Naive thymus-derived CD4-positive, alpha-beta T cell (primary cell): ENCODE measurements around the gene PKD2. TPM values are rescaled to one million over a fixed set of nuclear protein-coding genes. Genes with fewer than 3 reads are reported as not detected.
"Not testable (repeated sequence)": the region's sequence is repeated elsewhere in the genome, so short reads cannot be mapped to it uniquely, and the experiment has no call there.

ENCODE experiments used
- ATAC-seq: fragments of 150-1000 bp; cut with Tn5 transposase; 2 replicates; pipeline ENCODE4 v1.10.0; 2021; ENCODE audit warnings: mild to moderate bottlenecking, moderate library complexity
- CTCF ChIA-PET: fragments of 350-600 bp; sonication (Branson Sonifier 250); formaldehyde crosslinking; loops from one replicate; lab custom pipeline; 2021; ENCODE audit warnings: antibody characterized with exemption; lab: Charles Lee
- POLR2A ChIA-PET: fragments of 350-600 bp; sonication (Branson Sonifier 250); formaldehyde crosslinking; loops from one replicate; lab custom pipeline; 2021; ENCODE audit warnings: antibody characterized with exemption, inconsistent platforms; lab: Charles Lee
- DNase-seq, 9 donors: peaks; one replicate each; pipeline versions ENCODE4 v3.0.0 to v3.0.0-alpha.2; 2020 to 2022; ENCODE audit warnings: mixed read lengths in 1 of 9
- H3K27ac ChIP-seq: one replicate; pipeline ENCODE4 v1.7.0; 2013; ENCODE audit warnings: mild to moderate bottlenecking, low read depth, low read length, moderate library complexity
- H3K27me3 ChIP-seq, 2 donors: one replicate each; pipeline ENCODE4 v1.7.0; 2013; ENCODE audit warnings: low read length in 2 of 2, mild to moderate bottlenecking in 2 of 2, moderate library complexity in 2 of 2; ENCODE audit not compliant: control insufficient read depth in 2 of 2, insufficient read depth in 2 of 2
- H3K36me3 ChIP-seq, 3 experiments: 1 replicate in 2 of 3; 2 replicates in 1 of 3; pipeline ENCODE4 v1.7.0; 2013; ENCODE audit warnings: low read length in 3 of 3, mild to moderate bottlenecking in 3 of 3, moderate library complexity in 1 of 3; ENCODE audit not compliant: insufficient read depth in 3 of 3, control insufficient read depth in 2 of 3
- H3K4me1 ChIP-seq, 2 donors: one replicate each; pipeline ENCODE4 v1.7.0; 2013; ENCODE audit warnings: low read length in 2 of 2, mild to moderate bottlenecking in 2 of 2, moderate library complexity in 1 of 2; ENCODE audit not compliant: control insufficient read depth in 2 of 2, insufficient read depth in 2 of 2
- H3K4me3 ChIP-seq: 2 replicates; pipeline ENCODE4 v1.7.0; 2013; ENCODE audit warnings: mild to moderate bottlenecking, low read length
- H3K9me3 ChIP-seq, 3 experiments: 1 replicate in 2 of 3; 2 replicates in 1 of 3; pipeline ENCODE4 v1.7.0; 2013; ENCODE audit warnings: low read length in 3 of 3; ENCODE audit not compliant: control insufficient read depth in 2 of 3
- H3K27ac Mint-ChIP-seq, 9 donors: one replicate each; pipeline ENCODE4 v1.8.0; 2020 to 2022; ENCODE audit warnings: mixed read lengths in 9 of 9, mild to moderate bottlenecking in 8 of 9, moderate library complexity in 5 of 9, inconsistent platforms in 2 of 9
- H3K27me3 Mint-ChIP-seq, 5 donors: one replicate each; pipeline ENCODE4 v1.8.0; 2021 to 2022; ENCODE audit warnings: mixed read lengths in 5 of 5, mild to moderate bottlenecking in 1 of 5
- H3K36me3 Mint-ChIP-seq, 5 donors: one replicate each; pipeline ENCODE4 v1.8.0; 2020 to 2022; ENCODE audit warnings: mixed read lengths in 5 of 5, mild to moderate bottlenecking in 3 of 5, inconsistent platforms in 1 of 5
- H3K4me1 Mint-ChIP-seq, 7 donors: one replicate each; pipeline ENCODE4 v1.8.0; 2020 to 2022; ENCODE audit warnings: mixed read lengths in 7 of 7, mild to moderate bottlenecking in 3 of 7, inconsistent platforms in 1 of 7
- H3K4me3 Mint-ChIP-seq, 10 donors: one replicate each; pipeline ENCODE4 v1.8.0; 2020 to 2022; ENCODE audit warnings: mild to moderate bottlenecking in 10 of 10, mixed read lengths in 10 of 10, moderate library complexity in 6 of 10, inconsistent platforms in 2 of 10
- H3K9me3 Mint-ChIP-seq, 11 donors: one replicate each; pipeline ENCODE4 v1.8.0; 2020 to 2022; ENCODE audit warnings: mixed read lengths in 11 of 11, mild to moderate bottlenecking in 4 of 11, inconsistent platforms in 1 of 11, moderate library complexity in 1 of 11
- intact Hi-C, 2 donors: fragments of 100-400 bp; cut with micrococcal nuclease; formaldehyde crosslinking; loops; one replicate each; pipeline ENCODE4 v1.15.1; 2023
- polyA plus RNA-seq, 2 donors: library from polyadenylated mRNA; unstranded; fragments of 300-500 nt; fragmentation: Illumina TruSeq; gene quantifications; one replicate each; pipeline ENCODE4 v1.2.3, GENCODE V29; 2021
- total RNA-seq, 6 experiments: library from RNA in 5 of 6; stranded (reverse) in 5 of 6; gene quantifications; 1 replicate in 5 of 6; 2 replicates in 1 of 6; pipeline ENCODE4 v1.2.3 and lab custom pipeline; 2021 to 2026

The PKD2 gene
- total and polyA plus RNA-seq, 7 experiments from 2014 or later, result 2.7 to 16.1 (median 6.8) TPM

GRCh38 chr4:87985097-87985886 is 22.1 kb upstream of the PKD2 start:
- Histone ChIP-seq H3K9me3 (no peaks in the 10 kb centered on the region), H3K27me3 (no peaks in the 10 kb centered on the region), H3K36me3 (no peaks in the 10 kb centered on the region), H3K4me1 (no peaks in the 10 kb centered on the region), H3K27ac (no peak overlapping the region), H3K4me3 (no peak overlapping the region)
- ChIA-PET POLR2A (no interaction called here), CTCF (no interaction called here)
- Mint-ChIP-seq H3K27ac (no peak overlapping the region), H3K27me3 (peaks cover 15 to 40% (median 24%) of the 10 kb centered on the region in 5 donors), H3K36me3 (no peaks in the 10 kb centered on the region), H3K9me3 (no peaks in the 10 kb centered on the region), H3K4me1 (peaks cover 0 to 7% (median 0%) of the 10 kb centered on the region in 7 donors), H3K4me3 (no peak overlapping the region)
- intact Hi-C loops, result no loop called here
- ATAC-seq (peak; percentile 86), DNase-seq (peak in 1 of 9 donors; percentile 17)

DNA sequence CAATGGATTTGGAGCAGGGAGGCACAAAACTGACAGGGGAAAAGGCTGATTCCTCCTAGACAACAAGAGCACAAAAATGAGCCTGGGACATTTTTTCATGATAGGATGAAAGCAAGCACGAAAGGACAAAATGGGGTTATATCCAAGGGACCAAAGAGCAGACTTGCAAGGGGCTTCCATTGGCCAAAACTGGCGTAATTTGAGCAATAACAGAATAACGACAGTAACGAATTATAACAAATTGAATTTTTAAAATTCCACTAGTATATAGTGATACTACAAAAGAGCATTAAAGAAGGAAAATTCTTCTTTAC is 21.6 kb upstream of the PKD2 start:
- no peak overlapping the region for H3K27ac Mint-ChIP-seq
- H3K9me3 ChIP-seq, result no peaks in the 10 kb centered on the region
- H3K36me3 Mint-ChIP-seq, result no peaks in the 10 kb centered on the region
- no peaks in the 10 kb centered on the region for H3K4me1 ChIP-seq
- no peaks in the 10 kb centered on the region for H3K9me3 Mint-ChIP-seq
- no peaks in the 10 kb centered on the region for H3K27me3 ChIP-seq
- no peak overlapping the region for H3K4me3 Mint-ChIP-seq
- no peak for ATAC-seq
- peaks cover 15 to 40% (median 24%) of the 10 kb centered on the region in 5 donors for H3K27me3 Mint-ChIP-seq
- H3K36me3 ChIP-seq, result no peaks in the 10 kb centered on the region
- no peak overlapping the region for H3K27ac ChIP-seq
- intact Hi-C loops, result no loop called here
- POLR2A ChIA-PET, result no interaction called here
- H3K4me1 Mint-ChIP-seq, result peaks cover 0 to 10% (median 0%) of the 10 kb centered on the region in 7 donors
- CTCF ChIA-PET, result no interaction called here
- DNase-seq, result no peak
- H3K4me3 ChIP-seq, result no peak overlapping the region

DNA sequence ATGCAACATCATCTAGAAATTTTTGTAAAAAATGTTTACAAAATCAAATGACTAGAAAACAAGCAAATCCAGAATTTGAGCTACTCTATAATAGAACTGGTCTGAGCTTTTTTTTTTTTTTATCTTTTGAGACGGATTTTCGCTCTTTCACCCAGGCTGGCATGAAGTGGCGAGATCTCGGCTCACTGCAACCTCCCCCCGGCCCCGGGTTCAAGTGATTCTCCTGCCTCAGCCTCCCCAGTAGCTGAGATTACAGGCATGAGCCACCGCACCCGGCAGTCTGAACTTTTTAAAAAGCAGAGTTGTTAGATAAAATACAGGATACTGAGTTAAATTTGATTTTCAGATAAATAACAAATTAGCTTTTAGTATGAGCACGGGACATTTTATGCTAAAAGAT is 20.9 kb upstream of the PKD2 start:
- Mint-ChIP-seq H3K4me1 (peaks cover 0 to 16% (median 0%) of the 10 kb centered on the region in 7 donors), H3K36me3 (no peaks in the 10 kb centered on the region), H3K27ac (no peak overlapping the region), H3K4me3 (no peak overlapping the region), H3K9me3 (no peaks in the 10 kb centered on the region), H3K27me3 (peaks cover 15 to 38% (median 24%) of the 10 kb centered on the region in 5 donors)
- ChIA-PET POLR2A (no interaction called here), CTCF (interaction anchor here (0.6 to 1.1 kb wide), 2 partner anchors 8 to 633 kb away, joined by 3 to 4 read pairs; no protein-coding TSS in a partner anchor)
- intact Hi-C loops, result no loop called here
- H3K36me3 ChIP-seq, result no peaks in the 10 kb centered on the region
- H3K4me3 ChIP-seq, result no peak overlapping the region
- DNase-seq (no peak), ATAC-seq (no peak)
- H3K27ac ChIP-seq, result no peak overlapping the region
- no peaks in the 10 kb centered on the region for H3K27me3 ChIP-seq
- no peaks in the 10 kb centered on the region for H3K4me1 ChIP-seq
- H3K9me3 ChIP-seq, result no peaks in the 10 kb centered on the region

DNA sequence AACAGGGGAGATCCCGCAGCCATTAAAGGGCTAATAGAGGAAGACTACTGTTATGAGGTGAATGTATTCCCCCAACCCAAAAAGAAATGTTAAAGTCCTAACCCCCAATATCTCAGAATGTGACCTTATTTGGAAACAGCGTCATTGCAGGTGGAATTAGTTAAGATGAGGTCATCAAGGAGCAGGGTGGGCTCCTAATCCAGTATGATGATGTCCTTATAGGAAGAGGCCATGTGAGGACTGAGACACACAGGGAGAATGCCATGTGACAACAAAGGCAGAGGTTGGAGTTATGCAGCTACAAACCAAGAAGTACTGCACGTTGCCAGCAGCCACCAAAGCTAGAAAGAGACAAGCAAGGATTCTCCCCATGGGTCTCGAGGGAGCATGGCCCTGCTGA is 17.7 kb upstream of the PKD2 start:
- Mint-ChIP-seq H3K36me3 (peaks cover 0 to 1% (median 0%) of the 10 kb centered on the region in 5 donors), H3K27me3 (peaks cover 8 to 24% (median 11%) of the 10 kb centered on the region in 5 donors), H3K27ac (no peak overlapping the region), H3K4me1 (peaks cover 0 to 30% (median 0%) of the 10 kb centered on the region in 7 donors), H3K4me3 (no peak overlapping the region), H3K9me3 (peaks cover 0 to 2% (median 0%) of the 10 kb centered on the region in 11 donors)
- H3K36me3 ChIP-seq, result no peaks in the 10 kb centered on the region
- H3K27me3 ChIP-seq, result peaks cover 0 to under 1% of the 10 kb centered on the region in 2 donors
- no peak for DNase-seq
- POLR2A ChIA-PET, result no interaction called here
- no peak for ATAC-seq
- no peaks in the 10 kb centered on the region for H3K9me3 ChIP-seq
- intact Hi-C loops, result no loop called here
- no peak overlapping the region for H3K27ac ChIP-seq
- no peak overlapping the region for H3K4me3 ChIP-seq
- H3K4me1 ChIP-seq, result no peaks in the 10 kb centered on the region
- CTCF ChIA-PET, result interaction anchor here (0.5 kb wide), 1 partner anchor 40 kb away, joined by 3 read pairs; no protein-coding TSS in a partner anchor

- Histone ChIP-seq H3K36me3 (no peaks in the 10 kb centered on the region), H3K27me3 (peaks cover 0 to 6% of the 10 kb centered on the region in 2 donors), H3K4me1 (no peaks in the 10 kb centered on the region), H3K4me3 (no peak overlapping the region), H3K9me3 (no peaks in the 10 kb centered on the region), H3K27ac (no peak overlapping the region)
- H3K36me3 Mint-ChIP-seq, result peaks cover 0 to 1% (median 0%) of the 10 kb centered on the region in 5 donors
- H3K4me3 Mint-ChIP-seq, result no peak overlapping the region
- no peak for ATAC-seq
- no peak for DNase-seq
- intact Hi-C loops, result no loop called here
- peaks cover 5 to 37% (median 10%) of the 10 kb centered on the region in 5 donors for H3K27me3 Mint-ChIP-seq
- ChIA-PET CTCF (no interaction called here), POLR2A (no interaction called here)
- H3K27ac Mint-ChIP-seq, result no peak overlapping the region
- peaks cover 0 to 21% (median 0%) of the 10 kb centered on the region in 7 donors for H3K4me1 Mint-ChIP-seq
- H3K9me3 Mint-ChIP-seq, result peaks cover 0 to 3% (median 0%) of the 10 kb centered on the region in 11 donors
Measured at GRCh38 chr4:87995435-87995834, 12.0 kb upstream of the PKD2 start.

DNA sequence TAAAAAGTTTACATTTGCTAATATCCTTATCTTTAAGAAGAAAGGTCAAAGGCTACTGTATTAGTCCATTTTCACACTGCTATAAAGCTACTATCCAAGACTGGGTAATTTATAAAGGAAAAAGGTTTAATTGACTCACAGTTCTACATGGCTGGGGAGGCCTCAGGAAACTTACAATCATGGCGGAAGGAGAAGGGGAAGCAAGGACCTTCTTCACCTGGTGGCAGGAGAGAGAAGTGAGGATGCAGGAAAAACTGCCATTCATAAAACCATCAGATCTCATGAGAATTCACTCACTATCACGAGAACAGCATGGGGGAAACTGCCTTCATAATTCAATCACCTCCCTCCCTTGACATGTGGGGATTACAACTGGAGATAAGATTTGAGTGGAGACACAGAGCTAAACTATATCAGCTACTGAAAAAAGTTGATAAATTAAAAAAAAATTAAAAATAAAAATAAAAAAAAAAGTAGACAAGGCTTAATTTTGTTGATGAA is 8.2 kb upstream of the PKD2 start:
- H3K36me3 Mint-ChIP-seq, H3K9me3 Mint-ChIP-seq, H3K4me3 ChIP-seq, intact Hi-C loops, CTCF ChIA-PET, H3K27ac ChIP-seq, H3K9me3 ChIP-seq, DNase-seq, H3K27ac Mint-ChIP-seq, H3K4me1 Mint-ChIP-seq, ATAC-seq, H3K27me3 ChIP-seq, POLR2A ChIA-PET, H3K36me3 ChIP-seq, H3K4me1 ChIP-seq: not testable (repeated sequence)
- Mint-ChIP-seq H3K4me3 (peak overlapping the region in 1 of 10 donors; percentile 10), H3K27me3 (peaks cover 0 to 56% (median 13%) of the 10 kb centered on the region in 5 donors)
